GM18502 (cell line): ENCODE results near the gene ZXDC.

Experiments used
- ATAC-seq: cut with Tn5 transposase; IDR thresholded peaks from one replicate; pipeline ENCODE4 v1.9.1; 2021; ENCODE audit warnings: mild to moderate bottlenecking; ENCODE audit not compliant: unreplicated experiment, poor library complexity

ZXDC gene

GRCh38 chr3:126401611-126402160 is 74.0 kb downstream of the ZXDC start:
- ATAC-seq, result no peak

- ATAC-seq, result no peak
Measured at GRCh38 chr3:126399756-126400155, 75.9 kb downstream of the ZXDC start.

- ATAC-seq, result peak; percentile 54
Measured at GRCh38 chr3:126399351-126399735, 76.3 kb downstream of the ZXDC start.

DNA sequence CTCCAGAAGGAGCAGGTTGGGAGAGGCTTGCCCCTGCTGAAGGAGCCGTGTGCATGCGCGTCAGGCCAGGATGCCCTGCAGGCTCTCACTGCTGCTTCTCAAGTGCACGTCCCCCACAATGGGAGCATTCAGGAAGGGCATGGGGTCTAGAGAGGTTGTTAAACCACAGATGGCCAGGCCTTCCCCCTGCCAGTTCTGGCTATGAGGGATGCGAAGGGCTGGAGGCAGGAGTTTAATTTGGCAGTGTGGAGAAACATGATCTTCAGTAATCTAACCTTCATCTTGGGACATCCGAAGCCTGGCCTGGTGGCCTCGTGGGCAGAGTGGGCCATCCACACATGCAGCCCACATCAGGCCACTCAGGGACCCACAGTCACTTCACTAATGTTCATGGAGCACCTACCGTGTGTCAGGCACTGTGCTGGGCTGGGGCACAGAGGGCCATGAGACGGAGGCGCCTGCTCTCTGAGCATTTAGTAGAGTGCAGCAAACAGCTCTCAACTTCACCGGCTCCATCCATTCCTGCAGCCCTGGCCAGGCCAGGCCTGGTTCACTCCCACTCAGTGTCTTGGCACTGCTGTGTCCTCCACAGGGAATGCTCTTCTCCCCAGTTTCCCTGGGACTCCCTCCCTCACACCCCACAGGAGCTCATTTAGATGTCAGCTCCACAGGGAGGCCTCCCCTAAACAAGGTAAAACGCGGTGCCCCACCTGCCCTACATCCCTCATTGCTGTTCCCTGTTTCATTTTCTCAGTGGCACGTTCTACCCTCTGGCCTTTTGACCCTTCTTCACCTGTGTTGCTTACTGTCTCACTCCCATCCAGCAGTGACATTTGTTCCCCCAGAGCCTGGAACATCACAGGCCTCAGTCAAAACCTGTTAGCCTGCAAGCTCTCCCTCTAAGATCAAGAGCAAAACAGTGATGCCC is 77.0 kb downstream of the ZXDC start:
- ATAC-seq, result no peak

DNA sequence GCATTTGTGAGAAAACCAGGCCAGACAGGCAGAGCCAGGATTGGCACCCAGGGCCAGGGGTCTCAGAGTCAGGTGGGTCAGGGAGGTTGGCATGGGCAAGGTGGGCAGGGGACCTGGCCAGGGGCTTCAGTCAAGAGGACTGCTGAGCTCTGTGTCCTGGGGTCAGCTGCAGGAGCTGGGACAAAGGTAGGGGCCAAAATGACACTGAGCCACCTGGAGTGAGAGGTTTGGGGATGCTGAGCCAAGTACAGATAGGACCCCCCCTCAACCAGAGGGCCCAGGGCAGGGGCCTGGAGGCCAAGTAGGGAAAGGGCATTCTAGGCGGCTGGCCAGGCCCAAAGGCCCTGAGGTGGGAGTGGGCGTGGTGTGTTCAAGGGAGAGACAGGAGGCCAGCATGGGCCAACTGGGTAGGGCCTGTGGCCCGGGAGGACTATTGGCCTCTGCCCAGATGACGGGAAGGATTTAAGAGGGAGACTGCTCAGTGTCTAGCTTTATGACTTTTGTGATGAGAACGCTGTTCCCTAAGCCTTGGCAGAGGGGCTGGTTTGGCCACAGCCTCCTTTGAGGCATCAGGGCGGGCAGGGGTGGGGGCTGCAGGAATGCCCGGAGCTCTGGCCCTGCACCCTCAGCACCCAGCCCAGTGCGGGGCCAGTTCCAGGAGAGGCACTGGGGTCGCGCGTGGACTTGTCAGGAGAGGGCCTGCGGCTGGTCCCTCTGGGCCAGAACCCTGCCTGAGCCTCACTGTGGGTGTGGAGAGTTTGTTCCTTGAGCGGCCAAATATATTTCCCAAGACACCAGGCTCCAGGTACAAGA is 77.9 kb downstream of the ZXDC start:
- no peak for ATAC-seq

DNA sequence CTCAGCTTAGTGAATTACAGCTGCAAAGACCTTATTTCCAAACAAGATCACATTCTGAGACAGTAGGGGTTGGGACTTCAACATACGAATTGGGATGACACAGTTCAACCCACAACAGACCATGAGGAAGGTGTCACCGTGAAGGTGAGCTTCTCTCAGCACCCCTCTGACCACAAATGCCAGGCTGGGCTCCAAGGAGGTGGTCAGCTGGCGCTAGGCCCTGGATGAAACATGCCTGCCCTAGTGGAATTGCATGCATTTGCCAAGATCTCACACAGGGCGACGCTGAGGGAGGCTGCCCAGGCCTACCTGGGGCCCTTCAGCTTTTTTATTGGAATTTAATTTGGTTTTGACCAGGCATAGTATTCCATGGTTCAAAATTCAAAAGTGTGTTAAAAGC is 79.2 kb downstream of the ZXDC start:
- no peak for ATAC-seq

GRCh38 chr3:126395846-126396513 is 79.7 kb downstream of the ZXDC start:
- no peak for ATAC-seq

- ATAC-seq, result no peak
Measured at GRCh38 chr3:126394977-126395321, 80.7 kb downstream of the ZXDC start.

GRCh38 chr3:126394179-126394976 is 81.3 kb downstream of the ZXDC start, which contains the start of gene CFAP100:
Gene CFAP100, plus strand, starts transcription at chr3:126394909. Its CDS starts 1,092 bp downstream, at chr3:126396001.
- ATAC-seq, result no peak

DNA sequence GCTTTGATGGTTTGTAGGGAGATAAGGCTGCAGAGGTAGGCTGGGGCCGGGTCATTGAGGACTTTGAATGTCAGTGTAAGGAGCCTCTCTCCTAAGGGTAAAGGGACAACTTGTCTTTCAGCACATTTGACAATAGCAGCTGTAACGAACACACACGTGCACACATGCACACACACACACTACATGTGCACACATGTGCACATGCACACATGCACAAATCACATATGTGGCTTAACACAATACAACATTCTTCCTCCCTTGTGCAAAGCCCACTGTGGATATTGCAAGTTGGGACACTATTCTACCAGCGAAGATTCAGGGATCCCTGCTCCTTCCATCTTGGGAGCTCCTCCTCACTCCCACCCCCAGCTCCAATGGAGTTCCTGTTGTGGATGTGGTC is 82.1 kb downstream of the ZXDC start:
- ATAC-seq, result no peak

- no peak for ATAC-seq
Measured at GRCh38 chr3:126392246-126392645, 83.4 kb downstream of the ZXDC start.

- no peak for ATAC-seq
Measured at GRCh38 chr3:126391631-126392030, 84.1 kb downstream of the ZXDC start.

GRCh38 chr3:126390751-126391150 is 84.9 kb downstream of the ZXDC start:
- ATAC-seq, result no peak

DNA sequence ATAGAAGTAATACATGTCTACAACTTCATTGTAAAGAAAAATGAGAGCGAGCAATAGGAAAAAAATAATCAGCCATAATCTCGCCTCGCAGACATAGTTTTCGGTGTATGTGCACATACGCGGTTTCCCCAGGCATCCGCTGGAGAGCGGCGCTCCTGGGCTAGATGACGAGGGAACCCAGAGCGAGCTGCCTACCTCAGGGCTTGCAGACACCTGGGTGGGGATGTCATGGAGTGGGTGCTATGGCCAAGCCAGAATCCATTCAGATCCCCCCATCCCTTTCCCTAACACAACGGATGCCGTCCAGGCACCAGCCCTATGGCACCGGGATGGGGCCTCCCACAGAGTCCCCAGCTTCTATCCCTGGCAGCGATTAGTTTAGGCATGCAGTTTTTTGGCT is 85.5 kb downstream of the ZXDC start:
- ATAC-seq, result no peak

DNA sequence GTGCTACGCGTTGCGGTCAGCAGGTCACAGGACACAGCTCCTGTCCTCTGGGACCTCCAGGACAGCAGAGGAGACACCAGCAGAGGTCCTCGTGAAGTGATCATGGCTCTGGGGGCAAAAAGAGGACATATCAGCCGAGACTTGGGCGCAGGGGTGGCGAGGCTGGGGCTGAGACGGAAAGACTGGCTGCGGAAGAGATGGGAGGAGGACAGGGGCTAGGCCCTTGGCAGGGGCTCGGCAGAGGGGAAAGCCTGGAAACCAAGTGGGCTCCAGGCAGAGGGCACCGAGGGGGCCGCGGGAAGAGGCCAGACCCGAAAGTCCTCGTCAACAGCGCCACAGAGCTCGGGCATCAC is 85.9 kb downstream of the ZXDC start:
- ATAC-seq, result no peak

GRCh38 chr3:126389112-126389793 is 86.4 kb downstream of the ZXDC start:
- no peak for ATAC-seq
